Measurements from ENCODE around the gene CCL1. TPM values are rescaled to one million over a fixed set of nuclear protein-coding genes. Genes with fewer than 3 reads are reported as not detected.

Gene CCL1
- total and polyA plus RNA-seq, 9 of the 15 experiments (the other 6 are each of a cell fraction or from before 2014, with no cell fraction given), result 0.45 TPM; not detected in 8

GRCh38 chr17:34408439-34408838, 45.4 kb upstream of the CCL1 start:
- CTCF ChIA-PET (ENCODE audit: low intra/inter-chr PET ratio), result no interaction called here
- DNase-seq (ENCODE audit: extremely low read depth in 1 of 4, low spot score in 3 of 4), result no peak
- BruUV-seq (replicated peaks), result no TSS peak

More at GRCh38 chr17:34408439-34408838, 45.4 kb upstream of the CCL1 start:
- Histone ChIP-seq H2AFZ (ENCODE audit: low read depth, low read length) (no peak overlapping the region), H3K79me2 (ENCODE audit: control insufficient read depth, insufficient read depth, low read length) (no peaks in the 10 kb centered on the region), H3K4me3 (no peak overlapping the region), H4K20me1 (replicated peaks; ENCODE audit: control insufficient read depth, insufficient read depth, low read length) (no peaks in the 10 kb centered on the region), H3K4me1 (replicated peaks in 1 of 2; ENCODE audit: control insufficient read depth in 2 of 2, insufficient read depth in 2 of 2, low read length in 2 of 2) (peaks cover 9 to 32% of the 10 kb centered on the region in 2 experiments; a peak in 4 of 5 replicates), H3K36me3 (ENCODE audit: control insufficient read depth, insufficient read depth, low read length) (no peaks in the 10 kb centered on the region), H3K27me3 (ENCODE audit: control insufficient read depth in 2 of 2, insufficient read depth in 2 of 2, low read length in 2 of 2) (no peaks in the 10 kb centered on the region), H3K9me1 (ENCODE audit: control insufficient read depth, insufficient read depth, low read length) (no peaks in the 10 kb centered on the region), H3K9me3 (replicated peaks; ENCODE audit: control insufficient read depth, insufficient read depth, low read depth, low read length) (0 out of 2 replicates have a peak, but pooled peaks cover 2% of the 10 kb centered on the region), H3K4me2 (ENCODE audit: insufficient read depth, low read length) (no peak overlapping the region), H3K27ac (ENCODE audit: extremely low read depth, low read depth, low read length) (no peak overlapping the region), H3K9ac (ENCODE audit: insufficient read depth in 1 of 2, low read depth in 2 of 2, low read length in 2 of 2) (no peak overlapping the region)
- no peak for ATAC-seq
- WGBS (ENCODE audit: insufficient coverage, low coverage, missing lambda C conversion rate), result 0% methylated on average over 1 of the region's 1 CpG
- intact Hi-C loops (cut with micrococcal nuclease) (no loop called here), in situ Hi-C loops (cut with MboI) (no loop called here)
- no peak for FAIRE-seq
- no peak for TF ChIP-seq HNRNPK (IDR thresholded peaks at IDR 0.05; ENCODE audit: low read depth, low read length, poor library complexity, severe bottlenecking)
- no peak for TF ChIP-seq ZC3H4 (CRISPR knock-in tag; IDR thresholded peaks at IDR 0.05; ENCODE audit: borderline replicate concordance)
- TF ChIP-seq FUS (optimal IDR thresholded peaks at IDR 0.05; ENCODE audit: low read depth, low read length), result no peak
- TF ChIP-seq PRDM10 (IDR thresholded peaks at IDR 0.05; ENCODE audit: partially characterized antibody), result peak; percentile 63
- 0 out of 2 replicates have a peak, but pooled peaks have one; percentile 10 for TF ChIP-seq ZNF121 (CRISPR knock-in tag; conservative IDR thresholded peaks at IDR 0.05)
- 0 out of 2 replicates have a peak, but pooled peaks have one; percentile 38 for TF ChIP-seq OTX1 (CRISPR knock-in tag; IDR thresholded peaks at IDR 0.05)
- no peak for TF ChIP-seq ARID4B (CRISPR knock-in tag; IDR thresholded peaks at IDR 0.05)
- POLR2A ChIA-PET, result no interaction called here

All from K562 (cell line).